UCSD-AML1 (cell line): ENCODE data around the gene NRP1.
"Not testable (repeated sequence)": the region's sequence is repeated elsewhere in the genome, so short reads cannot be mapped to it uniquely, and the experiment has no call there.

Source experiments
- DNase-seq: peaks from one replicate; lab custom pipeline; 2025; ENCODE audit not compliant: unreplicated experiment; lab: John Stamatoyannopoulos, UW

NRP1 gene

GRCh38 chr10:33325929-33326328 lies 8.5 kb downstream of the NRP1 start:
- DNase-seq: no peak

GRCh38 chr10:33323721-33324120 lies 10.7 kb downstream of the NRP1 start:
- no peak for DNase-seq

- DNase-seq: no peak
These were observed 13.0 kb downstream of the NRP1 start for GRCh38 chr10:33321516-33321915.

DNA sequence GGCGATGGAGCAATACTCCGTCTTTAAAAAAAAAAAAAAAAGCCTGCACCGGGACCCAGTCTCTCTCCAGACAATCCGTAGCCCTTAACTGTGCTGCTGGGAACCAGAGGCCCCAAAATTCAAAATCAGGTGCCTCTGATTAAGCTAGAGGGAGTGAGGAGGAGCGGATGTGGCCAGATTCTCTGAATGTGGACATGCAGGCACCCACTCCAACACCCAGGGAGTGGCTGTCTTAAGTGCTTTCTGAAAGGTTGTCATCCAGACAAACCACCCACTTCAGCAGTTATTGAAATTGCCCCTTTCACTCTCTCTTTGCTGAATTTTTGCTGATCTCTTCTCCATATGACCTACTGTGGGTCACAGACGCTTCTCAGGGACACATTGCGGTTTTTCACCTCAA lies 14.2 kb downstream of the NRP1 start:
- no peak for DNase-seq

DNA sequence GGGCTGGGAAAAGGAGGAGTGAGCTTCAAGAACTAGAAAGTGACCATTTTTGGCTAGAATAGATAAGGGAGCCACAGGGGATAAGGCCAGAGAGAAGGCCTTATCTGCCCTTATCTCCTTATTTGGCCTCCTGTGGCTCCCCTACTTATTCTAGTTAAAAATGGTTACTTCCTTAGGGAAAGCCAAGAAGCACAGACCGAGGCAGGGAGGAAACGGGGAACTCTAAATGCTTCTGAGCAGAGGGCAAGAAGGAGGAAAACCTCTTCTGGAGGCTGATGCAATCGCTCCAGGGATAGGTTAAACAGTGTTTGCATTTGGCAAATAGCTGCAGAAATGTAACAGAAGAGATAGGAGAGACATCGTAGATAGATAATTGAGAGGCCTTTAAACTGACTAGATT lies 18.6 kb downstream of the NRP1 start:
- no peak for DNase-seq

DNA sequence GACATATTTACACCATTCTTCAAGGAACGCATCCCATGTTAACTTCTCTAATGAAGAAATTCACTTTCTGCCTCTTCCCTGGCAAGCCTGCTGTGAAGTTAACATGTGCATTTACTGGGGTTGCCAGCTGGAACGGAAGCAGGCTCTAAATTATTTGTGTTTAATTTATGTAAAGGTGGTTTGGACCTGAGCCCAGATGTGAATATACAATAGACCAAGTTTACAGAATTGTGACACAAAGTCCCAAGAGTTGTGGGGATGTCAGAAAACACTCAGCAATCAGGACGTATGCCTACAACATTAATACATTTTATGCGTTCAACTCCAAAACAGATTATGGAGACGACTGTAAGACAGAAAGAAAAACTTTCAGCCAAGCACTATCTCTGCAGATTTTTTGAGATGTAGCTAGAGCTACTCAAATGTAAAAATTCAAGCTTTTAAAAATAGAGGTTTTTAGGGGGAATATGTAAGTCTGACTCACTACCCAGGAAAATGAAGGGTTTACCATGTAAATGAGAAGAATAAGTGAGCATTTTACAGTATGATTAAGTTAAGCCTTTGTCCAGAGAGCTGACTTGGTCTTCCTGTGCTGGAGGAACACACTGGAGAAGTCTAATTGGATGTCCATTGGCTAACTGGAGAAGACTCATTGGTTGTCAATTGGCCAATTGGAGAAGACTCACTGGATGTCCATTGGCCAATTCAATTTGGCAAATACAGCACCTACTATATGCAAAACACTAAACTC lies 19.5 kb downstream of the NRP1 start:
- DNase-seq: no peak

- DNase-seq: no peak
These were observed 22.8 kb downstream of the NRP1 start for GRCh38 chr10:33311640-33312039.

GRCh38 chr10:33310853-33311252 lies 23.6 kb downstream of the NRP1 start:
- no peak for DNase-seq

- DNase-seq: no peak
These were observed 25.1 kb downstream of the NRP1 start for GRCh38 chr10:33309406-33309805.

GRCh38 chr10:33307835-33308234 lies 26.6 kb downstream of the NRP1 start:
- DNase-seq: no peak

DNA sequence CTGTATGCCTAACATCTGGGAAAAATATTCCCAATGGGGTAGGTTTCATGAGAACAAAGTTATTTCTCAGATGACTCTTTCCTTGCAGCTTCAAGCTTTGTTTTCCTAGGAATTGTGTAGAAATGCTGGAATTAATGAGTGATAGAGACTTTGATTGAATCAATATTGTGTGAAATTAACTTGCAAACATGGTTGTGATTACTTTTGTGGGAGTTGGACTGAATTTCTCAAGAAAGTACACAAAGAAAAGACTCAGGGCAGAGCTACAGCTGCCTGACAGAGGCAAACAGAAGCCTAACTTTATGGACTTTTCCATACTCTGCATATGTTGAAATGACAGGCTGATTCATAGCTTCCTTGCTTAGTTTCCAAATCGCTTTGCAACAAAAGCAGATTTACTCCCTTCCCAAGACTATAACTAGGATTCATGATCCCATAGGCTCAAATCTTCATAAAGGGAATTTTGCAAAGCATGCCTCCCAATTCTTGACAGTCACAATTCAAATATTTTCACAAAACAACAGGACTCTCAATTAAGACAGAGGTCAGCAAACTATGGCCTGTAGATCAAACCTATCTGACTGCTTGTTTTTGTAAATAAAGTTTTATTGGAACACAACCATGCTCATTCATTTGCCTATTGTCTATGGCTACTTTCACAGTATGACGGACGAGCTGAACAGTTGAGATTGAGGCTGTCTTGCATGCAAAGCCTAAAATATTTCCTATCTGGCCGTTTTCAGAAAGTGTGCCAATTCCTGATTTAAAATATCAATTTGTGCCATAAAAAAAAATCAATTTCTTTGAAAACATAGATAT lies 27.6 kb downstream of the NRP1 start:
- no peak for DNase-seq

DNA sequence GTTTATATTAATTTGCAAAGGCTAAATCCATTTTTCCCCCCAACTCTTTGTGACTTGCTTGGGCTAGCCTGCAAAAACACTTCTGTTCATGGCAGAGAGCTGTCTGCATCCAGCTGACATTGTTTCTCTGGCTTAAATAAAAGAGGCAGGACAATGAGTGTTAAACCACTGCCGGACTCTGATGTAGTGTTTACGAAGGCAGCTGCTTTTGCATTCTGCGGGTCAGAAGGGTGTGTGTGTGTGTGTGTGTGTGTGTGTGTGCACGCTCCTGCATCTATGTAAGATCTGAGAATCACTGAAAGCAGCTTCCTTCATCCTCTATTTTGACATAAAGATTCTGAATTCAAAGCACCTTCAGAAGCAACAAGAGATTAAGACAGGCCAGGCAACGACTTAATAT lies 28.3 kb downstream of the NRP1 start:
- DNase-seq: no peak

GRCh38 chr10:33304423-33305225 lies 29.8 kb downstream of the NRP1 start:
- no peak for DNase-seq

DNA sequence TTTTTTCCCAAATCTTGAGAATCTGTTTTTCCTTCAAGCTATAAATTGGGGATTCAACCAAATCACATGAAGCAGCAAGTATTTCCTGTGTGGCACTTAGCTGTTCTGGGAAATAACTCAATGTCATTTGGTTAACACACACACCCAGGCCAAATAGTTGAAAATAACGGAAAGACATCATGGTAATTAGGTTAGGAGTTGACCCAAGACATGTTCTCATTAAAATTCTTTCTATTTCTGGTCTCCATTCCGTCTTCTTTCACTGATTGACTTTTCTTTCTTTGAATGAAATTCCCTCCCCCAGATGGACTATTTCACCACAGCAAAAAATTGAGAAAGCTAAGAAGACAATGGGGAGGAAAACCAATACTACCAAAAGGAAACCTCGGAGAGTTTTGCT lies 30.5 kb downstream of the NRP1 start:
- DNase-seq: no peak

GRCh38 chr10:33302208-33302829 lies 32.1 kb downstream of the NRP1 start:
- no peak for DNase-seq

GRCh38 chr10:33301097-33301789 lies 33.2 kb downstream of the NRP1 start:
- DNase-seq: no peak

- DNase-seq: not testable (repeated sequence)
These were observed 33.9 kb downstream of the NRP1 start for GRCh38 chr10:33300544-33300943.

GRCh38 chr10:33298893-33299292 lies 35.6 kb downstream of the NRP1 start:
- DNase-seq: no peak

DNA sequence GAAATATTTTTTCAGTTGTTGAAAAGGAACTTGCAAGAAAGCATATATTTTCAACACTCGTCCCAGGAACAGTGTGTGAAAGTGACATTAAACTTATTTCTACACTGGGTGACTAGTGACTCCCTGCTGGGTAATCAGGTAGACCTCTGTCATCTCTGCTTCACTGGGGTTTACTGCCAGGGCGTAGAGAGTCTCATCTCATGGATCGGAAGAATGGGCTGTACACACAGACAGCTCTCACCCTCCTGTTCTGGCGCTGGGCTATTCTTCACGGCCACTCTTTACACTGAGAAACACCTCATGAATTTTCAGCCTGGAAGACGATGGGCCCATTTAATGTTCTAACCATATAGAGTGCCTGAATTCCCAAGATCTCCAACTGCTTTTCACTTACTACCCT lies 36.4 kb downstream of the NRP1 start:
- no peak for DNase-seq

DNA sequence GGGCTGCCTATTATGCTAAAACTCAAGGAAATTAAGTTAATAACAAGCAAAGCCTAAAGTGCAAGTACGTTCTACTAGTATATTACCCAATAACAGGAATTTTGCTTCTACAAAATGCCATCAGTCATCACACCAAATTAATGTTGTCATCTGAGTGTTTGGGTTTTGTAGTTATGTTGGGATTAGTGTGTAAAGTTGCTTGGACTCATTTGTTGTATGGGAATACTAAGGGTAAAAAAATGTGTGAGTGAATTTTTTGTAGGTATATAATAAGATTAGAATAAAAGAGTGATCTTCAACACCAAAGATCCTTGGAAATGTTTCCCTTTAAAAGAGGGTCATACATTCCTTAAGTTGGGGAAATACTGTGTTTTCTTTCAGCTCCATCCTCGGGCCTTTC lies 38.6 kb downstream of the NRP1 start:
- no peak for DNase-seq
